Fibroblast of skin of right quadriceps (primary cell): ENCODE data around the gene NELL1.
"Not testable (repeated sequence)": the region's sequence is repeated elsewhere in the genome, so short reads cannot be mapped to it uniquely, and the experiment has no call there.

Experiments used
- DNase-seq: peaks from one replicate; pipeline ENCODE4 v3.0.0-alpha.2; 2013

NELL1 gene

GRCh38 chr11:21258414-21258813, 589.0 kb downstream of the NELL1 start:
- no peak for DNase-seq

- no peak for DNase-seq
Measured at GRCh38 chr11:21260101-21260500, 590.7 kb downstream of the NELL1 start.

GRCh38 chr11:21262992-21263391, 593.6 kb downstream of the NELL1 start:
- no peak for DNase-seq

GRCh38 chr11:21264125-21264524, 594.7 kb downstream of the NELL1 start:
- DNase-seq: no peak

GRCh38 chr11:21268036-21268435, 598.6 kb downstream of the NELL1 start:
- no peak for DNase-seq

- not testable (repeated sequence) for DNase-seq
Measured at GRCh38 chr11:21272139-21272538, 602.8 kb downstream of the NELL1 start.

- DNase-seq: no peak
Measured at GRCh38 chr11:21278840-21279239, 609.5 kb downstream of the NELL1 start.

GRCh38 chr11:21285104-21285503, 615.7 kb downstream of the NELL1 start:
- no peak for DNase-seq

- no peak for DNase-seq
Measured at GRCh38 chr11:21289686-21290085, 620.3 kb downstream of the NELL1 start.

GRCh38 chr11:21295508-21295907, 626.1 kb downstream of the NELL1 start:
- DNase-seq: no peak

- DNase-seq: no peak
Measured at GRCh38 chr11:21301981-21302380, 632.6 kb downstream of the NELL1 start.

GRCh38 chr11:21306739-21307358, 637.5 kb downstream of the NELL1 start:
- DNase-seq: no peak

GRCh38 chr11:21307874-21308273, 638.5 kb downstream of the NELL1 start:
- DNase-seq: no peak

GRCh38 chr11:21316591-21316990, 647.2 kb downstream of the NELL1 start:
- DNase-seq: no peak

GRCh38 chr11:21321072-21321471, 651.7 kb downstream of the NELL1 start:
- no peak for DNase-seq

- no peak for DNase-seq
Measured at GRCh38 chr11:21321530-21321929, 652.1 kb downstream of the NELL1 start.

- no peak for DNase-seq
Measured at GRCh38 chr11:21323617-21324016, 654.2 kb downstream of the NELL1 start.

GRCh38 chr11:21343204-21343603, 673.8 kb downstream of the NELL1 start:
- no peak for DNase-seq

GRCh38 chr11:21346361-21346760, 677.0 kb downstream of the NELL1 start:
- DNase-seq: no peak

- DNase-seq: no peak
Measured at GRCh38 chr11:21350613-21351012, 681.2 kb downstream of the NELL1 start.

GRCh38 chr11:21353425-21353824, 684.0 kb downstream of the NELL1 start:
- DNase-seq: no peak

- no peak for DNase-seq
Measured at GRCh38 chr11:21364866-21365624, 695.7 kb downstream of the NELL1 start.

GRCh38 chr11:21369947-21370346, 700.6 kb downstream of the NELL1 start:
- DNase-seq: no peak

GRCh38 chr11:21371044-21371443, 701.7 kb downstream of the NELL1 start:
- DNase-seq: no peak

GRCh38 chr11:21372672-21373071, 703.3 kb downstream of the NELL1 start:
- no peak for DNase-seq
